Thyroid gland (tissue), 4 donors: ENCODE data around the gene KRTAP1-1. TPM values are rescaled to one million over a fixed set of nuclear protein-coding genes. Genes with fewer than 3 reads are reported as not detected.
"Not testable (repeated sequence)": the region's sequence is repeated elsewhere in the genome, so short reads cannot be mapped to it uniquely, and the experiment has no call there.

Source experiments
- DNase-seq, 2 donors: peaks; one replicate each; pipeline ENCODE4 v3.0.0-alpha.2; 2019
- H3K27ac ChIP-seq, 3 donors: fragments of 200-600 bp; sonication (generic); 1 replicate in 2 of 3; 2 replicates in 1 of 3; pipeline ENCODE4 v1.5.1; 2016 to 2019; ENCODE audit warnings: mild to moderate bottlenecking in 1 of 3, moderate library complexity in 1 of 3
- H3K27me3 ChIP-seq: fragments of 200-600 bp; sonication (generic); one replicate; pipeline ENCODE4 v1.5.1; 2019
- H3K36me3 ChIP-seq, 2 donors: fragments of 200-600 bp; sonication (generic); one replicate each; pipeline ENCODE4 v1.5.1; 2016 to 2019
- H3K4me1 ChIP-seq, 2 donors: fragments of 200-600 bp; sonication (generic); one replicate each; pipeline ENCODE4 v1.5.1; 2017 to 2019
- H3K4me3 ChIP-seq, 3 donors: fragments of 200-600 bp; sonication (generic); replicated peaks in 1 of 3; 1 replicate in 2 of 3; 2 replicates in 1 of 3; pipeline ENCODE4 v1.5.1; 2016; ENCODE audit warnings: mild to moderate bottlenecking in 1 of 3
- H3K9me3 ChIP-seq: fragments of 200-600 bp; sonication (generic); one replicate; pipeline ENCODE4 v1.5.1; 2017
- POLR2A ChIP-seq, 2 donors: fragments of 450-650 bp; IDR thresholded peaks; one replicate each; pipeline ENCODE4 v1.6.1; 2017; ENCODE audit warnings: antibody characterized with exemption in 2 of 2, mild to moderate bottlenecking in 2 of 2, moderate library complexity in 1 of 2
- WGBS, 2 donors: methylation state at CpG; one replicate each; pipeline ENCODE4 v1.1.5; 2017; 5-methylcytosine and 5-hydroxymethylcytosine counted together
- intact Hi-C: fragments of 100-400 bp; cut with DNase I; formaldehyde crosslinking; loops from one replicate; pipeline ENCODE4 v1.15.1; 2023
- total RNA-seq, 4 donors: library from RNA; depleted of rRNA; stranded (reverse); fragments of >200 nt; gene quantifications; one replicate each; pipeline ENCODE4 v1.2.3, GENCODE V29; 2016
- TF ChIP-seq, protein P1 (sequence below), 6 experiments: fragments of 200-600 bp in 3 of 6; fragments of 450-650 bp in 3 of 6; sonication (generic) in 3 of 6; IDR thresholded peaks; one replicate each; pipeline ENCODE4 v1.5.1; 2016 to 2019; ENCODE audit warnings: antibody characterized with exemption in 6 of 6, mild to moderate bottlenecking in 2 of 6, inconsistent platforms in 1 of 6, moderate library complexity in 1 of 6

The KRTAP1-1 gene
- total RNA-seq, 4 donors from 2014 or later = not detected

GRCh38 chr17:41064301-41064700 is 23.1 kb upstream of the KRTAP1-1 start:
- intact Hi-C loops = no loop called here
- 86% methylated on average over 1 of the region's 1 CpG for WGBS, 2 donors

GRCh38 chr17:41063449-41063848 is 22.2 kb upstream of the KRTAP1-1 start:
- intact Hi-C loops = no loop called here
- no peak overlapping the region for H3K27ac ChIP-seq
- DNase-seq = no peak
- no peaks in the 10 kb centered on the region for H3K27me3 ChIP-seq
- H3K4me1 ChIP-seq = no peaks in the 10 kb centered on the region
- no peaks in the 10 kb centered on the region for H3K36me3 ChIP-seq
- 69 to 79% methylated on average over 4 of the region's 4 CpGs for WGBS, 2 donors
- TF ChIP-seq, protein P1, sequence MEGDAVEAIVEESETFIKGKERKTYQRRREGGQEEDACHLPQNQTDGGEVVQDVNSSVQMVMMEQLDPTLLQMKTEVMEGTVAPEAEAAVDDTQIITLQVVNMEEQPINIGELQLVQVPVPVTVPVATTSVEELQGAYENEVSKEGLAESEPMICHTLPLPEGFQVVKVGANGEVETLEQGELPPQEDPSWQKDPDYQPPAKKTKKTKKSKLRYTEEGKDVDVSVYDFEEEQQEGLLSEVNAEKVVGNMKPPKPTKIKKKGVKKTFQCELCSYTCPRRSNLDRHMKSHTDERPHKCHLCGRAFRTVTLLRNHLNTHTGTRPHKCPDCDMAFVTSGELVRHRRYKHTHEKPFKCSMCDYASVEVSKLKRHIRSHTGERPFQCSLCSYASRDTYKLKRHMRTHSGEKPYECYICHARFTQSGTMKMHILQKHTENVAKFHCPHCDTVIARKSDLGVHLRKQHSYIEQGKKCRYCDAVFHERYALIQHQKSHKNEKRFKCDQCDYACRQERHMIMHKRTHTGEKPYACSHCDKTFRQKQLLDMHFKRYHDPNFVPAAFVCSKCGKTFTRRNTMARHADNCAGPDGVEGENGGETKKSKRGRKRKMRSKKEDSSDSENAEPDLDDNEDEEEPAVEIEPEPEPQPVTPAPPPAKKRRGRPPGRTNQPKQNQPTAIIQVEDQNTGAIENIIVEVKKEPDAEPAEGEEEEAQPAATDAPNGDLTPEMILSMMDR (IDR thresholded peaks at IDR 0.05) = no peak
- TF ChIP-seq POLR2A (IDR thresholded peaks at IDR 0.05) = no peak
- H3K9me3 ChIP-seq = no peaks in the 10 kb centered on the region
- no peak overlapping the region for H3K4me3 ChIP-seq

More at GRCh38 chr17:41064301-41064700, 23.1 kb upstream of the KRTAP1-1 start:
- Histone ChIP-seq H3K9me3 (no peaks in the 10 kb centered on the region), H3K36me3 (no peaks in the 10 kb centered on the region), H3K27me3 (no peaks in the 10 kb centered on the region), H3K4me3 (no peak overlapping the region), H3K27ac (no peak overlapping the region), H3K4me1 (no peaks in the 10 kb centered on the region)
- TF ChIP-seq, protein P1 (IDR thresholded peaks at IDR 0.05) = no peak
- no peak for TF ChIP-seq POLR2A (IDR thresholded peaks at IDR 0.05)
- DNase-seq = no peak

GRCh38 chr17:41061964-41062363 is 20.7 kb upstream of the KRTAP1-1 start:
- intact Hi-C loops = no loop called here
- DNase-seq = no peak
- TF ChIP-seq POLR2A (IDR thresholded peaks at IDR 0.05) = no peak
- no peak overlapping the region for H3K27ac ChIP-seq
- H3K36me3 ChIP-seq = no peaks in the 10 kb centered on the region
- H3K27me3 ChIP-seq = no peaks in the 10 kb centered on the region
- no peaks in the 10 kb centered on the region for H3K9me3 ChIP-seq
- WGBS, 2 donors = 66 to 67% methylated on average over 1 of the region's 1 CpG
- no peaks in the 10 kb centered on the region for H3K4me1 ChIP-seq
- H3K4me3 ChIP-seq = no peak overlapping the region

DNA sequence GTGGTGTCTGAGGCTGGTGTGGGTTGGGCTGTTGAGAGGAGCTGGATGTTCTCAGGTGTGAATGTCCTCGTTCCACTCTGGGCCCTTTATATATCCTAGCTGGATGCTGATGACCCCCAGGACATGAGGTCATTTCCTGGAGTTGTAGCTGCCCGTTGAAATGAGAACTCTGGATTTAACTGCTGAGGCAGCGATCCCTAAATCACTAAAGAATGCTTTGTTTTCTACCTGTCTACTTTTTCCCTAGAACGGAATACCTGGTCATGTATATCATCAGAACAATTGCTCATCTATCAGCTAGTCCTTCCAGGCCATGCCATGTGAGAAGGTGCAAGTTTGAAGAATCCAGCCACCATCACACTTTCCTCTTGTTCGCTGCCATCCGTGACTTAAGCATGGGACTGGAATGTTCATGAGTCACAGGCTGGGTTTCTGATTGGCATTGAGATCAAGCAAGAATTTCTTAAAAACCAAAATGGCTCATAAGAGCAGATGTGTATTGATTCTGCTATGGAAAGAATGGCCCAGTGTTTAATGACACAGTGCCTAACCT is 18.9 kb upstream of the KRTAP1-1 start, which contains the start of gene KRTAP2-3:
Gene KRTAP2-3 (minus strand): TSS at position 63 of the 553 bp plus-strand sequence. CDS start 64 bp downstream, outside the sequence.
- TF ChIP-seq POLR2A (IDR thresholded peaks at IDR 0.05) = no peak
- TF ChIP-seq, protein P1 (IDR thresholded peaks at IDR 0.05) = no peak
- Histone ChIP-seq H3K27ac (no peak within 1 kb of the TSS), H3K4me3 (no peak within 1 kb of the TSS), H3K36me3 (no peaks in the 10 kb centered on the region), H3K4me1 (no peaks in the 10 kb centered on the region), H3K27me3 (no peaks in the 10 kb centered on the region), H3K9me3 (no peaks in the 10 kb centered on the region)
- WGBS, 2 donors = 71 to 78% methylated on average over 6 of the region's 6 CpGs
- DNase-seq = no peak
- intact Hi-C loops = no loop called here

GRCh38 chr17:41059276-41060051 is 18.2 kb upstream of the KRTAP1-1 start:
- intact Hi-C loops, H3K27me3 ChIP-seq, H3K9me3 ChIP-seq, H3K4me3 ChIP-seq, H3K27ac ChIP-seq, DNase-seq, H3K36me3 ChIP-seq, H3K4me1 ChIP-seq: not testable (repeated sequence)
- WGBS, 2 donors = 22 to 26% methylated on average over 6 to 10 of the region's 31 CpGs

- no peak for DNase-seq
- no peak for TF ChIP-seq POLR2A (IDR thresholded peaks at IDR 0.05)
- TF ChIP-seq, protein P1 (IDR thresholded peaks at IDR 0.05) = no peak
- H3K9me3 ChIP-seq = no peaks in the 10 kb centered on the region
- no peaks in the 10 kb centered on the region for H3K4me1 ChIP-seq
- H3K4me3 ChIP-seq = no peak overlapping the region
- H3K36me3 ChIP-seq = no peaks in the 10 kb centered on the region
- intact Hi-C loops = no loop called here
- WGBS, 2 donors = 91 to 95% methylated on average over 5 of the region's 5 CpGs
- H3K27ac ChIP-seq = no peak overlapping the region
- H3K27me3 ChIP-seq = no peaks in the 10 kb centered on the region
These were observed 17.5 kb upstream of the KRTAP1-1 start for GRCh38 chr17:41058741-41059140.
